Measurements from ENCODE around the gene FAM174C.

DNA sequence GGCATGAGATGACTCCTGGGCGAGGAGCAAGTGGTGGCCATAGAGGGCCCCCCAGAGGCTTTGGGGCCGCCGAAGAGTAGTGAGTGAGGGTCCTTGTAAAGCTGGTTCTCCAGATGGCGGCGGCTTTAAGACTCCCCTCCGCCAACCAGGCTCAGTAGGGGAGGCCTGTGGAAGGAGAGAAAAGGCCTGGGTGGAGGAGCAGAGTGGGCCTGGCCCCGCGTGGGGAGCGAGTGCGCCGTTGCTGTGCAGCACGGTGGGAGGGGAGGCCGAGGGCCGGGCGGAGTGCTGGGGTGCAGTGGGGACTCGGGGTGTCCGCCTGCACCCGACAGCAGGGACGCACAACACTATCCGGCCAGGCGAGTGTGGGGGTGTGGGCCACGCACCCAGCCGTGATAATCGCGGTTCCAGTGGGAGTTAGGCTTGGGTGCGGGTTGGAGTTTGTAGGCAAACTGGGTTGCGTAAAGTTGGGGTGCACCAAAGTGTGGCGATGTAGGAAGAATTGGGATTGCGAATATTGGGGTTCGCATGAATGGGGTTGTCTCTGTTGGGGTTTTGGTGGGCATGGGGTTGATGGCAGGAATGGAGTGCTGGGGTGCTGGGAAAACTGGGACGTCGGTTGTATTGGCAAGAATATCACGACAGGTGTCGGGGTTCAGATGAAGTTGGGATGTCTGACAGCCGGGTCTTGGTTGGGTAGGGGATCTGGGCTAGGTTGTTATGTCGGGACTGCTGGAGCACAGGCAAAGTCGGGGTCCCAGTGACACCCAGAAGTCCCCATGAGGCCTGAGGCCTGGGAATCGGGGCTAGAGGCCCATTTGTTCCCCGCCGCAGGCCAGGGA lies 6.9 kb upstream of the FAM174C start:
- TF ChIP-seq, protein P1, sequence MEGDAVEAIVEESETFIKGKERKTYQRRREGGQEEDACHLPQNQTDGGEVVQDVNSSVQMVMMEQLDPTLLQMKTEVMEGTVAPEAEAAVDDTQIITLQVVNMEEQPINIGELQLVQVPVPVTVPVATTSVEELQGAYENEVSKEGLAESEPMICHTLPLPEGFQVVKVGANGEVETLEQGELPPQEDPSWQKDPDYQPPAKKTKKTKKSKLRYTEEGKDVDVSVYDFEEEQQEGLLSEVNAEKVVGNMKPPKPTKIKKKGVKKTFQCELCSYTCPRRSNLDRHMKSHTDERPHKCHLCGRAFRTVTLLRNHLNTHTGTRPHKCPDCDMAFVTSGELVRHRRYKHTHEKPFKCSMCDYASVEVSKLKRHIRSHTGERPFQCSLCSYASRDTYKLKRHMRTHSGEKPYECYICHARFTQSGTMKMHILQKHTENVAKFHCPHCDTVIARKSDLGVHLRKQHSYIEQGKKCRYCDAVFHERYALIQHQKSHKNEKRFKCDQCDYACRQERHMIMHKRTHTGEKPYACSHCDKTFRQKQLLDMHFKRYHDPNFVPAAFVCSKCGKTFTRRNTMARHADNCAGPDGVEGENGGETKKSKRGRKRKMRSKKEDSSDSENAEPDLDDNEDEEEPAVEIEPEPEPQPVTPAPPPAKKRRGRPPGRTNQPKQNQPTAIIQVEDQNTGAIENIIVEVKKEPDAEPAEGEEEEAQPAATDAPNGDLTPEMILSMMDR (conservative IDR thresholded peaks at IDR 0.05; ENCODE audit: low read depth, low read length) = no peak
- TF ChIP-seq EZH2 (IDR thresholded peaks at IDR 0.05; ENCODE audit: low read length, unreplicated experiment) = no peak
